GM12872 (cell line): ENCODE results near the gene AQP1.

Source experiments
- CTCF ChIP-seq: IDR thresholded peaks from 3 replicates; pipeline ENCODE4 v1.5.1; 2011; ENCODE audit warnings: low read depth, mild to moderate bottlenecking, low read length, moderate library complexity; ENCODE audit not compliant: insufficient read depth

The AQP1 gene

GRCh38 chr7:30912731-30912985 lies 1.0 kb downstream of the AQP1 start:
- no peak for TF ChIP-seq CTCF

GRCh38 chr7:30912986-30913811 lies 1.5 kb downstream of the AQP1 start:
- no peak for TF ChIP-seq CTCF

- TF ChIP-seq CTCF: no peak
Observed at GRCh38 chr7:30913821-30914515, 2.3 kb downstream of the AQP1 start.

DNA sequence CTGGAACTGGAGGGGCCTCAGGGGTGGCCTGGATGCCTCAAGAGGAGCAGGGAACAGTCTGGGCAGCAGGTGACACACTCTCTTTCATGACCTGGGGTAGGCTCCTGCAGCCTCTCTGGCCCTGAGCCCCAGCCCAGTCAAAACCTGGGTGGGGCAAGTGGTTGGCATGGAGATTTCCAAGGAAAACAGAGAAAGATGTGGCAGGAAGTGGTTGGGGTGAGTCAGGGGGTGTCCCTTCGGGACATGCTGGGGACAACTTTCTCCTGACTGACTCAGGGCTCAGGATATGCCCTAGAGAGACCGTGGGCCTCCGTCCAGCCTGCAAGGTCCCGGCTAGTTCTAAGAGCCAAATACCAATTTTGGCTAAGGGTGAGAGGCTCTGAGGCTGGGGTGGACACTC lies 2.9 kb downstream of the AQP1 start:
- TF ChIP-seq CTCF: no peak

GRCh38 chr7:30915005-30915601 lies 3.5 kb downstream of the AQP1 start:
- no peak for TF ChIP-seq CTCF

DNA sequence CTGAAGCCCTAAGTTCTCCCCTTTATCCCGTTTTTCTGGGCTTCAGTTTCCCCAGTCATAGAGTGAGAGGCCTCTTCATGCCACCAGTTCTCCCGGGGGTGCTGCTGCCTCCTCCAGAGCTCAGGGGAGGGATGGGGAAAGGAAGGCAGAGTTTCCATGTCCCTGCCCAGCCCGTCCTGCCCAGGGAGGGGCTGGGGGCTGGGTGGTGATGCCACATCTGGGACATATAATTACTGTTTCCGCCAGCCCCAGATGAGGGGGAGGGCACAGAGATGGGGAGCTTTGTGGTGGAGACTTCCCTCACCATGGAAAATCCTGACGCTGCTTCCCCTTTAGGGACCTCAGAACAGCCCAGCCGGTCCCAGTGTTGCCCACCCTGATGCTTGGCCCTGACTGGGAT lies 4.1 kb downstream of the AQP1 start:
- TF ChIP-seq CTCF: no peak

DNA sequence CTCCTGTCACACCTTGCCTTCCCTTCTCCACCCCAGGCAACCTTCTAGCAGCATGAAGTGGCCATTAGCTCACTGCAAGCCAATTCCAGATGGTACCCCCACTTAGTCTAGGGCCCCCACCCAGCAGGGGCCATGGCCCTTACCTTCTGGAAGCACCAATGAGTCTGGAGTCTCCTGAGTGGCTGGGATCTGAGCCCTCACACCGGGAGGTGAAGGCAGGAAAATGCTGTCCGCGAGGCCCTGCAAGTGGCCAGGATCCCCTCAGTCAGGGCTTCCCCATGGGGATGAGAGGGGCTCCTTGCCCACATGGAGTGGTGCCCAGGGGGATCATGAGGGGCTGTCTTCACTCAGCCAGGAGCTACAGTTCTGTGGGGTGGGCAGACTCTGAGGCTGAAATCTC lies 4.6 kb downstream of the AQP1 start:
- TF ChIP-seq CTCF: no peak
